GM19099 (cell line): ENCODE data around the gene MDN1.

Experiments
- POLR2A ChIP-seq: IDR thresholded peaks from 3 replicates; pipeline ENCODE4 v1.6.1; 2011; ENCODE audit warnings: low read depth; ENCODE audit not compliant: insufficient read length; ENCODE audit errors: extremely low read depth

MDN1 gene

DNA sequence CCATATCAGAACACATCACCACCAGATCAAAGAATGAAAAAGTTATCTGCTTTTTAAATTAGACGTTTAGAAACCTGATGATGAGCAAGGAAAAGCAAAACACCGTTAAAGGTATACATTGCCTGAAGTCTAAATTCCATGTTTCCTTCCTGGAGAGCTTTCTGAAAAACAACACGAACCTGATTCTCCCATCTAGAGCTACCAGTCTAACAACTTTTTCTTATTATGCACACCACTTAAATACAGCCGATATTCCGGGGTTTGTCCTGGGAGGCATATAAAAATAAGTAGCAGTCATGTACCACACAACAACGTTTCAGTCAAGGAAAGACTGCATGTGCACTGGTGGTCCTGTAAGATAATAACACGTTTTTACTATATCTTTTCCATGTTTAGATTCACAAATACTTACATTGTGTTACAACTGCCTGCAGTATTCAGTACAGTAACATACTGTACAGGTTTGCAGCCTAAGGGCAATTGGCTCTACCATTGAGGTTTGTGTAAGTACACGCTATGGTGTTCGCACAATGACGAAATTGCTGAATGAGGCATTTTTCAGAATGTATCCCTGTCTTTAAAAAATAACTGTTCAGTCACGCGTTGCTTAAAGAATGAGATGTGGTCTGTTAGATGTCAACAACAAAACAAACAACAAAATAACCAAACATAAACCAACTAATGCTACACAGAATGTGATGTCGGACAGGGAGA lies 162.0 kb downstream of the MDN1 start:
- no peak for TF ChIP-seq POLR2A

- TF ChIP-seq POLR2A: no peak
Observed at GRCh38 chr6:89655122-89655521, 164.5 kb downstream of the MDN1 start.

DNA sequence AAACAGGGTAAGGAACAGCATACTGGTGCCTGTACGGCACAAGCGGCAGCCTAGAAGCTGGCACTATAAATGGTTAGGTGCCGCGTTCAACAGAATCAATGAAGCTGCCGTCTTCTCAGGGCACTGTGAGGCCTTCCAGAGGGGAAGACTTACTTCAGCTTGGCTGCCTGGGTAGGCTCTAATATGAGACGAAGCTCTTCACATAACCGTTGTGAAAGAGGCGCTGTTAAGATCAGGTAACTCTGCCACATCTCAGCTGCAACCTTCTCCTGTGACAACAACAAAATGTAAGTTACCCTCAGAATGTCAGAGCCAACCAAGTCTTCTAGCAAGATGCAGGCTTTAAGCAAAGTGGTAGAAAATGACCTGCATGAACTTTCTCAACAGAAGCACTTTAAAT lies 169.0 kb downstream of the MDN1 start:
- TF ChIP-seq POLR2A: no peak

GRCh38 chr6:89649682-89650081 lies 169.9 kb downstream of the MDN1 start:
- no peak for TF ChIP-seq POLR2A

DNA sequence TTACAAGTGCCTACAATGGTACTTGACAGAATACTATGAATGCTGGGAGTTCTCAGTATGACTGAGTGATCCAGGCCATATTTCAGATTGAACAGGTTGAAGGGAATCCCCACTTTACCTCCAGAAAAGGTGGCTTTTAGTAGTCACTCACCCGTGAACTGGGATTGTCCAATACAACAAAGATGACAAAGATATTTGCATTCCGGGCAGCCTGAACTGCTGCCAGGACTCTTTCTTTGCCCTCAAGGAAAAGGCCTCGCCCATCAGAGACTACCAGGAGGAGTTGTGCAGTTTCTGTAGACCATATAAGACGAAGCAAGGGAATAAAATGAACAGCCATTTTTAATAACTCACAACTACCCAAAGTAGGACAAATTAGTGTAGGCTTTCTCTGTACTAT lies 174.7 kb downstream of the MDN1 start:
- TF ChIP-seq POLR2A: no peak

- TF ChIP-seq POLR2A: no peak
Observed at GRCh38 chr6:89643406-89643805, 176.2 kb downstream of the MDN1 start.

GRCh38 chr6:89642956-89643355 lies 176.6 kb downstream of the MDN1 start:
- no peak for TF ChIP-seq POLR2A

- no peak for TF ChIP-seq POLR2A
Observed at GRCh38 chr6:89640804-89641203, 178.8 kb downstream of the MDN1 start.

- TF ChIP-seq POLR2A: peak; percentile 95
Observed at GRCh38 chr6:89638320-89639195, 181.0 kb downstream of the MDN1 start, which contains the start of gene LYRM2. Gene LYRM2, minus strand, starts transcription at chr6:89638747. Its CDS starts 31 bp downstream, at chr6:89638716.

GRCh38 chr6:89637960-89638319 lies 181.7 kb downstream of the MDN1 start:
- no peak for TF ChIP-seq POLR2A

DNA sequence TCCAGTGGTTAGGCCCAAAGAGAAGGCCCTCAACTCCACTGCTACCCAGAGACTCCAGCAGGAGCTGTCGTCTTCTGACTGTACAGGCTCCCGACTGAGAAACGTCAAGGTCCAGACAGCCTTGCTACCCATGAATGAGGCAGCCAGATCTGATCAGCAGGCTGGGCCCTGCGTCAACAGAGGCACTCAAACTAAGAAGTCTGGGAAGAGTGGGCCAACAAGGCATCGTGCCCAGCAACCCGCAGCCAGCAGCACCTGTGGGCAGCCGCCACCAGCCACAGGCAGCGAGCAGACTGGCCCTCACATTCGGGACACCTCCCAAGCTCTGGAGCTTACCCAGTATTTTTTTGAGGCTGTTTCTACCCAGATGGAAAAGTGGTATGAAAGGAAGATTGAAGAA lies 189.1 kb downstream of the MDN1 start:
- no peak for TF ChIP-seq POLR2A

DNA sequence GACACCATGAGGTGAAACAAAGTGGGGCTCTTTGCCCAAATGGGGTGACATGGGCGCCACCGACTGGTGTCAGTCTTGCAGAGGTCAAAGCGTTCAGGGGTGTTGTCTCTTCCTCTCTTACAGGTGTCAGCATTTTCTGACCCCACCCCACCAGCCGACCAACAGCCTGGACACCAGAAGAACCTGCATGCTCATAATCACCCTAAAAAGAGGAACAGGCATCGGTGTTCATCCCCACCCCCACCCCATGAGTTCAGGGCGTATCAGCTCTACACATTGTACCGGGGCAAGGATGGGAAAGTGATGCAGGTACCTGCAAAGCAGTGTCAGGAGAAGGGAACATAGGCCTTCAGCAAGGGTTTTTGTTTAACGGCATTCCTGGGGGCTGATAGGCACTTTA lies 195.8 kb downstream of the MDN1 start:
- no peak for TF ChIP-seq POLR2A

DNA sequence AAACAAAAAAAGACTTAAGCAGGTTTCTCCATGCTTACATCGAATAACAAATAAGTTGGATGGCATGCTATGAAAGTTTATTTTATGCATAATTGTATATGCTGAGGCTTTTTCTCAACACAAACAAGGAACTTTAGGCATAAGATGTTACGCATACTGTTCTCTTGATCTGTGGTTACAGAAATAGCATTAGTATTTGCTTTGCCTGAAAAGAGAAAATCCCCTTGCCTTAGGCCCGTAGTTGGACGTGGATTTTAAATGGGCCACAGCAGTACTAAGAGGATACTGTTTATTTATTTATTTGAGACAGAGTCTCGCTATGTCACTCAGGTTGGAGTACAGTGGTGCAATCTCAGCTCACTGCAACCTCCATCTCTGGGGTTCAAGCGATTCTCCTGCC lies 200.0 kb downstream of the MDN1 start:
- no peak for TF ChIP-seq POLR2A

- TF ChIP-seq POLR2A: no peak
Observed at GRCh38 chr6:89618026-89618425, 201.6 kb downstream of the MDN1 start.

DNA sequence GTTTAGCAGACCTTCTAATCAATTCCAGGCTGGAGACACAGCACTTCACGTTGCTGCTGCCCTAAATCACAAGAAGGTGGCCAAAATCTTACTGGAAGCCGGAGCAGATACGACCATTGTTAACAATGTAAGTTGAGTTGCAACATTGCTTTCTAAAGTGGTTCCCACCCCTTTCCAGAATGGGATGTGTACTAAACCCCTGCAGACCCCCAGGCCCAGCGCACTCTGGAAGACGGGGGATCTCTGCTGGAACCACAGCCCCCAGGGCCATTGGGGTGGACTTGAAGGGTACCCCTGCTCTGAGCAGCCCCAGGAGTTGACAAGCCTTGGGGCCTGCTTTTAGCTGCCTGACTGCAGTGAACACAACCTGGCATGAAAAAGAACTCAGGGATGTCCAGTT lies 203.1 kb downstream of the MDN1 start:
- no peak for TF ChIP-seq POLR2A

DNA sequence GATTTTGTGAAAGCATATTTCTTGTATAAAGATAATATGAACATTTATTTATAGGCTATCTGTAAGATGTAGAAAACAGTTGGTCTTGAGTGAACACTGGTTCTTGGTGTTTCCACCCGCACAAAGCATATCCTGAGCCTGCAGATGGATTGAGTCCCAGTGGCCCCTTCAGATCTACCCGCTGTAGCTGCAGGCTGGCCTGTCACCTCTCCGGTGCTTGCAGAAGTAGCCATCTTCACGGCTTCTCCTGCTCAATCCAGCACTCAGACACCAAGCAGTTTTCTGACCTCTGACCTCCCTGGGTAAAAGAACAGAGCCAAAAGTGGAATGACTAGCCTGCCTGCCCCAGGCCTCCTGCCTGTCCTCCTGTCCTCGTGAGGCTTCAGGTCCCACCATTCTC lies 203.7 kb downstream of the MDN1 start:
- TF ChIP-seq POLR2A: no peak

DNA sequence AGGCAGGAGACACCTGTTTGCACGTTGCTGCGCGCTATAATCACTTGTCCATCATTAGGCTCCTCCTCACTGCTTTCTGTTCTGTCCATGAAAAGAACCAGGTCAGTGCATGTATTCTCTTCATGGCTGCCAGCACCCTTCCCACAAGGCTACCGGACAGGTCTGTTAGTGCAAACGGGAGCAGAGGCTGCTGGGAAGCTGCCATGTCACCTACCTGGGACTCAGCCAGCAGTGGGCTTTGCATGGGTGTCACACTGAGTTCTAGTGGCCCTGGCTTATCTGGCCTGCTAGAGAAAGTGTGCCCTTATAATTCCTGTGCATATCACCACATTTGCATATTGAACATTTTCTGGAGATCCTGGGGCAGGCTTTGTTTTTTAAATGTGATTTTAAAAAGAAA lies 205.8 kb downstream of the MDN1 start:
- TF ChIP-seq POLR2A: no peak

- TF ChIP-seq POLR2A: no peak
Observed at GRCh38 chr6:89612121-89612520, 207.5 kb downstream of the MDN1 start.
